Measurements from ENCODE around the gene SPATA12. TPM values are rescaled to one million over a fixed set of nuclear protein-coding genes. Genes with fewer than 3 reads are reported as not detected.

The SPATA12 gene
- total RNA-seq, 1 experiment from 2014 or later, result not detected

DNA sequence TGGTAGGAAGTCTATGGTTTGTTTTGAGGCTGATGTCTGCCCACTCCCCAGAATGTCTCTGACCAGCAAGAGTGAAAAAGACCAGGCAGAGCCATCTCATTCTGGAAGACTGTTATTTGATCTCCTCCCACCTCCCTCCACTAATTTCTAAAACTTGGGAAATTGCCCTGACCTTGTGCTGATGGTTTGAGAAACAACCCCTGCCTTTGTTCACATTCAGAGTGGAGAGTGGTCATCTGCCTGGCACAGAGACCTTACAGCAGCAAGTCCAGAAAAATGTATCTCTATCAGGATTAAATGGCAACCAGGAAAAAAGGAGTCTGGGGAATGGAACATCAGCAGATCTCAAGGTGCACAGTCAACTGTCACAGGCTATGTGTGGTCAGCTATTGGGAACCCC, 25.7 kb downstream of the SPATA12 start:
- H3K9me3 ChIP-seq (ENCODE audit: low read depth, low read length, poor library complexity, severe bottlenecking), result no peaks in the 10 kb centered on the region
- H3K27ac ChIP-seq (ENCODE audit: low read depth, low read length, poor library complexity, severe bottlenecking), result no peak overlapping the region
- no peaks in the 10 kb centered on the region for H3K4me1 ChIP-seq (ENCODE audit: insufficient read depth, low read length, poor library complexity, severe bottlenecking)
- BruUV-seq (replicated peaks), result no TSS peak
- intact Hi-C loops (cut with micrococcal nuclease; ENCODE audit: unreplicated experiment), result no loop called here
- no peak for DNase-seq (ENCODE audit: low spot score)
- CTCF ChIA-PET, result interaction anchor here (0.6 kb wide), 1 partner anchor 133 kb away, joined by 3 read pairs; no protein-coding TSS in a partner anchor
- POLR2A ChIA-PET (ENCODE audit: low non-redundant PET), result interaction anchor here (0.6 kb wide), 1 partner anchor 849 kb away, joined by 3 read pairs; no protein-coding TSS in a partner anchor
- no peak for TF ChIP-seq EZH2 (IDR thresholded peaks at IDR 0.05; ENCODE audit: borderline replicate concordance, low read depth, low read length, poor library complexity, severe bottlenecking)
- no peak for TF ChIP-seq CTCF (conservative IDR thresholded peaks at IDR 0.05; ENCODE audit: low read depth, low read length)
- no peak overlapping the region for H3K4me3 ChIP-seq (ENCODE audit: low read depth, low read length, poor library complexity, severe bottlenecking)
- no peaks in the 10 kb centered on the region for H3K27me3 ChIP-seq (replicated peaks; ENCODE audit: insufficient read depth, low read depth, low read length, poor library complexity)
- H3K36me3 ChIP-seq (ENCODE audit: insufficient read depth, low read length, poor library complexity, severe bottlenecking), result no peaks in the 10 kb centered on the region

DNA sequence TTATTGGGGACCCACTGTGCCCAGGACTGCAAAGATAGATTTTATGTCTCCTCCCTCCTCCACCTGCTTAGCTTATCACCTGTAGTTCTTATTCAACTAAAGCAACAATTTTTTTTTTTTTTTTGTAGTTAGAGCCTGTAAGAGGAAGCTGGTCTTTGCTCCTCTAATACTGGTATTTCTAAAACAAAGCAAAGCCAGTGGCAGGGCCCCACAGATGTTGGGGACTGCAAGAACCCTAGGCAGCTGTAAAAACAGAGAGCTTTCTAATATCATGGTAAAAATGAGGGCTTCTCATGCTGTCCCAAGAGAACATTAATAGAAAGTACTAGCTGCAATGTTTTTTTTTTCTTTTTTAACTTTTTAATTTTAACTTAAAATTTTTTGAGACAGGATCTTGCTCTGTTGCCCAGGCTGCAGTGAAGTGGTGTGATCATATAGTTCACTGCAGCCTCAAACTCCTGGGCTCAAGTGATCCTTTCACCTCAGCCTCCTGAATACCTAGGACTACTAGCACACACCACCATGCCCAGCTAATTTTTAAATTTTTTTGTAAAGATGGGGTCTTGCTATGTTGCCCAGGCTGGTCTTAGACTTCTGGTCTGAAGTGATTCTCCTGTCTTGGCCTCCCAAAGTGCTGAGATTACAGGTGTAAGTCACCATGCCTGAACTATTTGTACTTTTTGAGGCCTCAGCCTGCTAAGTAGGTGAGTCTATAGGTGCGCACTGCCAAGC, 27.1 kb downstream of the SPATA12 start:
- POLR2A ChIA-PET (ENCODE audit: low non-redundant PET), result no interaction called here
- Histone ChIP-seq H3K9me3 (ENCODE audit: low read depth, low read length, poor library complexity, severe bottlenecking) (no peaks in the 10 kb centered on the region), H3K4me1 (ENCODE audit: insufficient read depth, low read length, poor library complexity, severe bottlenecking) (no peaks in the 10 kb centered on the region), H3K27me3 (replicated peaks; ENCODE audit: insufficient read depth, low read depth, low read length, poor library complexity) (no peaks in the 10 kb centered on the region), H3K36me3 (ENCODE audit: insufficient read depth, low read length, poor library complexity, severe bottlenecking) (no peaks in the 10 kb centered on the region), H3K27ac (ENCODE audit: low read depth, low read length, poor library complexity, severe bottlenecking) (no peak overlapping the region), H3K4me3 (ENCODE audit: low read depth, low read length, poor library complexity, severe bottlenecking) (no peak overlapping the region)
- TF ChIP-seq EZH2 (IDR thresholded peaks at IDR 0.05; ENCODE audit: borderline replicate concordance, low read depth, low read length, poor library complexity, severe bottlenecking), result no peak
- TF ChIP-seq CTCF (conservative IDR thresholded peaks at IDR 0.05; ENCODE audit: low read depth, low read length), result no peak
- intact Hi-C loops (cut with micrococcal nuclease; ENCODE audit: unreplicated experiment), result no loop called here
- CTCF ChIA-PET, result no interaction called here
- no peak for DNase-seq (ENCODE audit: low spot score)
- no TSS peak for BruUV-seq (replicated peaks)

- intact Hi-C loops (cut with micrococcal nuclease; ENCODE audit: unreplicated experiment), result no loop called here
- ChIA-PET POLR2A (ENCODE audit: low non-redundant PET) (no interaction called here), CTCF (no interaction called here)
- no TSS peak for BruUV-seq (replicated peaks)
- DNase-seq (ENCODE audit: low spot score), result no peak
- TF ChIP-seq CTCF (conservative IDR thresholded peaks at IDR 0.05; ENCODE audit: low read depth, low read length) (no peak), EZH2 (IDR thresholded peaks at IDR 0.05; ENCODE audit: borderline replicate concordance, low read depth, low read length, poor library complexity, severe bottlenecking) (no peak)
- no peak overlapping the region for H3K4me3 ChIP-seq (ENCODE audit: low read depth, low read length, poor library complexity, severe bottlenecking)
- no peaks in the 10 kb centered on the region for H3K4me1 ChIP-seq (ENCODE audit: insufficient read depth, low read length, poor library complexity, severe bottlenecking)
- H3K36me3 ChIP-seq (ENCODE audit: insufficient read depth, low read length, poor library complexity, severe bottlenecking), result no peaks in the 10 kb centered on the region
- no peak overlapping the region for H3K27ac ChIP-seq (ENCODE audit: low read depth, low read length, poor library complexity, severe bottlenecking)
- H3K9me3 ChIP-seq (ENCODE audit: low read depth, low read length, poor library complexity, severe bottlenecking), result no peaks in the 10 kb centered on the region
- H3K27me3 ChIP-seq (replicated peaks; ENCODE audit: insufficient read depth, low read depth, low read length, poor library complexity), result no peaks in the 10 kb centered on the region
Observed at GRCh38 chr3:57088503-57088902, 28.0 kb downstream of the SPATA12 start.
